Measurements from ENCODE around the gene OR2S2. TPM values are rescaled to one million over a fixed set of nuclear protein-coding genes. Genes with fewer than 3 reads are reported as not detected.

Gene OR2S2
- total RNA-seq, 2 experiments from 2014 or later = not detected

- intact Hi-C loops (cut with micrococcal nuclease; ENCODE audit: unreplicated experiment) = no loop called here
- Histone ChIP-seq H3K27ac (ENCODE audit: low read depth, low read length, poor library complexity, severe bottlenecking) (no peak overlapping the region), H3K79me2 (ENCODE audit: insufficient read depth, low read depth, low read length) (no peaks in the 10 kb centered on the region), H2AFZ (ENCODE audit: low read length) (no peak overlapping the region), H3K9me3 (ENCODE audit: low read length) (no peaks in the 10 kb centered on the region), H3K4me2 (ENCODE audit: low read length) (no peak overlapping the region), H3K9me2 (ENCODE audit: insufficient read depth, low read length) (no peaks in the 10 kb centered on the region), H3K36me3 (ENCODE audit: insufficient read depth, low read length) (no peaks in the 10 kb centered on the region), H3K4me3 (ENCODE audit: low read depth, low read length, poor library complexity, severe bottlenecking) (no peak overlapping the region), H4K20me1 (ENCODE audit: insufficient read depth, low read length) (no peaks in the 10 kb centered on the region), H3K4me1 (ENCODE audit: insufficient read depth, low read length, poor library complexity, severe bottlenecking) (no peaks in the 10 kb centered on the region)
- no TSS peak for BruUV-seq (replicated peaks)
- CTCF ChIA-PET (ENCODE audit: unreplicated experiment) = no interaction called here
- TF ChIP-seq EZH2phosphoT487 (IDR thresholded peaks at IDR 0.05; ENCODE audit: borderline replicate concordance, low read depth, low read length) (no peak), CTCF (conservative IDR thresholded peaks at IDR 0.05; ENCODE audit: low read length) (no peak)
- no peak for DNase-seq (ENCODE audit: low spot score)
- POLR2A ChIA-PET = no interaction called here
Measured at GRCh38 chr9:35952526-35953191, 5.3 kb downstream of the OR2S2 start.

GRCh38 chr9:35951736-35952135 lies 6.2 kb downstream of the OR2S2 start:
- no peaks in the 10 kb centered on the region for H4K20me1 ChIP-seq (ENCODE audit: insufficient read depth, low read length)
- POLR2A ChIA-PET = no interaction called here
- no peaks in the 10 kb centered on the region for H3K36me3 ChIP-seq (ENCODE audit: insufficient read depth, low read length)
- H3K79me2 ChIP-seq (ENCODE audit: insufficient read depth, low read depth, low read length) = no peaks in the 10 kb centered on the region
- H3K4me1 ChIP-seq (ENCODE audit: insufficient read depth, low read length, poor library complexity, severe bottlenecking) = no peaks in the 10 kb centered on the region
- BruUV-seq (replicated peaks) = no TSS peak
- no peaks in the 10 kb centered on the region for H3K9me3 ChIP-seq (ENCODE audit: low read length)
- H3K9me2 ChIP-seq (ENCODE audit: insufficient read depth, low read length) = no peaks in the 10 kb centered on the region
- no peak overlapping the region for H2AFZ ChIP-seq (ENCODE audit: low read length)
- TF ChIP-seq EZH2phosphoT487 (IDR thresholded peaks at IDR 0.05; ENCODE audit: borderline replicate concordance, low read depth, low read length) = no peak
- TF ChIP-seq CTCF (conservative IDR thresholded peaks at IDR 0.05; ENCODE audit: low read length) = no peak
- H3K4me3 ChIP-seq (ENCODE audit: low read depth, low read length, poor library complexity, severe bottlenecking) = no peak overlapping the region
- H3K4me2 ChIP-seq (ENCODE audit: low read length) = no peak overlapping the region
- CTCF ChIA-PET (ENCODE audit: unreplicated experiment) = no interaction called here
- intact Hi-C loops (cut with micrococcal nuclease; ENCODE audit: unreplicated experiment) = no loop called here
- no peak overlapping the region for H3K27ac ChIP-seq (ENCODE audit: low read depth, low read length, poor library complexity, severe bottlenecking)
- DNase-seq (ENCODE audit: low spot score) = no peak

DNA sequence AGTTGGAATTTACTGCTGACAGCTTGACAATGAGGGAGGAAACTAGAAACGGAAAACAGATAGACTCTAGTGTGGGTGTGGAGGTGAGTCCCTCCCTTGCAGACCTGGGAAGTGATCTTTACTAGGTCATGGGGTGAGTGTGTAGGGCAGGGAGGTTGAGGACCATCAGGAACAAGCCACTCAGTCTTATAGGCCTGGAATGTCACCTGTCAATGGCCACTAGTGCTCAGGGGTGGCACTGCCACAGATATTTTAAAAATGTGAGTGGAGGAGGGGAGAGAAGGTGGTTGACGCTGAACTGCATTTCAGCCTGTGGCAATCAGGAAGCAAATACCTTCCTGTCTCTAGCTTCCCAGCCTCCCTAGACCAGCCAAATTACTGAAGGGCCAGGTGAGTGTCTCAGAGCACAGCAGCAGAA lies 9.0 kb downstream of the OR2S2 start:
- Histone ChIP-seq H2AFZ (ENCODE audit: low read length) (no peak overlapping the region), H3K9me2 (ENCODE audit: insufficient read depth, low read length) (no peaks in the 10 kb centered on the region), H3K36me3 (ENCODE audit: insufficient read depth, low read length) (no peaks in the 10 kb centered on the region), H3K27ac (ENCODE audit: low read depth, low read length, poor library complexity, severe bottlenecking) (no peak overlapping the region), H3K4me3 (ENCODE audit: low read depth, low read length, poor library complexity, severe bottlenecking) (no peak overlapping the region), H3K79me2 (ENCODE audit: insufficient read depth, low read depth, low read length) (no peaks in the 10 kb centered on the region), H3K4me2 (ENCODE audit: low read length) (no peak overlapping the region), H4K20me1 (ENCODE audit: insufficient read depth, low read length) (no peaks in the 10 kb centered on the region), H3K9me3 (ENCODE audit: low read length) (no peaks in the 10 kb centered on the region), H3K4me1 (ENCODE audit: insufficient read depth, low read length, poor library complexity, severe bottlenecking) (no peaks in the 10 kb centered on the region)
- BruUV-seq (replicated peaks) = no TSS peak
- POLR2A ChIA-PET = interaction anchor here (0.5 kb wide), 1 partner anchor 17 kb away, joined by 3 read pairs; no protein-coding TSS in a partner anchor
- intact Hi-C loops (cut with micrococcal nuclease; ENCODE audit: unreplicated experiment) = no loop called here
- no peak for DNase-seq (ENCODE audit: low spot score)
- no peak for TF ChIP-seq EZH2phosphoT487 (IDR thresholded peaks at IDR 0.05; ENCODE audit: borderline replicate concordance, low read depth, low read length)
- no peak for TF ChIP-seq CTCF (conservative IDR thresholded peaks at IDR 0.05; ENCODE audit: low read length)
- CTCF ChIA-PET (ENCODE audit: unreplicated experiment) = no interaction called here

Data from OCI-LY7 (cell line).